ENCODE measurements around the gene NDUFB4.
"Not testable (repeated sequence)": the region's sequence is repeated elsewhere in the genome, so short reads cannot be mapped to it uniquely, and the experiment has no call there.

Gene NDUFB4

DNA sequence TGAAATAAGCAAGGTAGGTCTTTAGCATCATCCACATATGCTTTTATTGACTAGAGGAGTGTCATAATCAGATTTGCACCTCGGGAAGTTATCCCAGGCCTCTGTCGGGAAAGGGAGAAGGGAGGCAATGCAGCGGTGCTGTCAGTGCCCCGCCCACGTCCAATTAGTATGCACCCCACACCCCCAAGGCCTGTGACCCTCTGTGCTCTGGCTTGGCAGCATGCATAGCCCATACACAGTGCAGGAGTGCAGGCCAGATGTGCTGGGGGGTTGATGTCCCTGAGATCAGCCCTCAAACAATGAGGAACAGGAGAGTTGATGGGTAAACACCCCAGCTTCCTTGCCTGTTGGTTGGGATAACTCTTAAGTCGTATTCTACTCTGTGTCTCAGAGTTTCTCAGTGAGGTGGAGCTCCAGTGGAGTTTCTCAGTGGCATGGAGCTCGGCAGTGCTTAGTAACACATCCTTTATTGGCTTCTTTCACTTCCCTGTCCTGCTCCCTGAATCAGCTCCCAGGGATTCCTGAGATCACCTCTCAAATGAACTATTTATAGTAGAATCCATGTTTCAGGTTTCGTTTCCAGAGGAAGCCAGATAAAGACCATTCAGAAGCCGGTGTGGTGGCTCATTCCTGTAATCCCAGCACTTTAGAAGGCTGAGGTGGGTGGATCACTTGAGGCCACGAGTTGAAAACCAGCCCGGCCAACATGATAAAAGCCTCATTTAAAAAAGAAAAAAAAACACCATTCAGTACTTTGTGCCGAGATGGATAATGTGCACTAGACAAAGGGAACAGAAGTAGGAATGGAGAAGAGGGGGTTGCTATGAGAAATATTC lies 26.7 kb upstream of the NDUFB4 start:
- peak; percentile 36 for DNase-seq (ENCODE audit: low read depth, low spot score)

- DNase-seq (ENCODE audit: low read depth, low spot score) = no peak
Observed at GRCh38 chr3:120572027-120572426, 24.1 kb upstream of the NDUFB4 start.

DNA sequence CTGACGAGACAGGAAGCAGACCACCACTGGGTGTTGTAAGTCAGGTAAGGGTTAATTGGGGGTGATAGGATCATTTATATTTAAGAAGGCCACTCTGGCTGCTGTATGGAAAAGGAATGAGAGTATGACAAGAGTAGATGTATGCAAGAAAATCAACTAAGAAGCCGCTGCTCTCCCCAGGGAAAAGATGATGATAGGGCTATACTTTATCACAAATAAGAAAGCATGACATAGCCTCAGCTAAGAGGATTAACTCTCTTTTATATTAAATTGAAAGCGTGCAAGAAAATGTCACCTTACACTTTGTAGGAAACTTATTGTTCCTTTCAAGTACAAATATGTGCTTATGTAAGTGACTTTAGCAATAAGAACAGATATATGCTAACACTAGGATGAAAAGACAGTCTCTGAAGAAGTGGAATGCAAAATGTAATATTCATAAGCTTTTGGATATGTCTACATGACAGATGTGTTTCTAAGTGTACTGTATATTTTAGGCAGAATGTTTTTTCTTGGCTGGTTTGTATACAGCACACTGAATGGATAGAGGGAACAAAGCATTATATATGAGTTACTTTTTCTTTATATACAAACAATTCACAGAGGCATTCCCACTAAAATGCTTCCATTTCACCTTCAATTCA lies 8.7 kb upstream of the NDUFB4 start:
- no peak for DNase-seq (ENCODE audit: low read depth, low spot score)

GRCh38 chr3:120595788-120596115 lies 384 bp upstream of the NDUFB4 start:
- no peak for DNase-seq (ENCODE audit: low read depth, low spot score)

DNA sequence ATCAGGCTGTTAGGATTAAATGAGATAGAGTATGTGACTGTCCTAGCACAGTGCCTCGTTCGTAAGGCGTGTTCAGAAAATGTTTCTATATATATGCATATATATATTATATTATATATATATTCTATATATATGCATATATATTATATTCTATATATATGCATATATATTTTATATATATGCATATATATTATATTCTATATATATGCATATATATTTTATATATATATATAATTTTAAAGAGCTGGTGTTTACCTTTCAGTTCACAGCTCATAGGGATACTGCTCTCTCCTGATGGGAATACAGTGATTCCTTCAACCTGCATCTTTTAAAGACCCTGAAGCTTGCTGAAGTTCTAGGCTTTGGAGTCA lies 702 bp downstream of the NDUFB4 start:
- no peak for DNase-seq (ENCODE audit: low read depth, low spot score)

DNA sequence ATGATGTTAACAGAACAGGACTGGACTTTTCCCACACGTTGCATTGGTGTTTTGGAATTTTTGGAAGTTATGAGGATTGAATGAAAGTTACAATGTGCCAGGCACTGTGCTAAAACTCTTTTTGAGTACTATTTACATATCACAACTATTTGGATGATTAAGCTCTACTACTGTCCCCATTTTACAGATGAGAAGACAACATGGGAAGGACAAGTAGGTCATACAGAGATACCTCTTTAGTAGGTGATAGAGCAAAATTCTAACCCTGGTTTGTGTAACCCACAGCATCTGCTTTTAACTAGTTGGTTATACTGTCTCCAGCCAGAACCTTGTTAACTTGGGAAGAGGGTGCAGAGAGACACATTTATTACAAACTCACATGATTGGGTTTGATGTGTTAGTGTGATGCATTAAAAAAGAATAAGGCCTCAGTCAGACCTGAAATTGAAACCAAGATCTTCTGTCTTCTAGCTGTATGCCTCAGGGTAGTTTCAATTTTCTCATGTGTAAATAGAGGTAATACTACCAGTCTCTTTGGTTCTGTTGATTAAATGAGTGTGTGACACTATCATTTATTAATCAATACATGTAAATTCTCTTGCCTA lies 1.4 kb downstream of the NDUFB4 start:
- no peak for DNase-seq (ENCODE audit: low read depth, low spot score)

DNA sequence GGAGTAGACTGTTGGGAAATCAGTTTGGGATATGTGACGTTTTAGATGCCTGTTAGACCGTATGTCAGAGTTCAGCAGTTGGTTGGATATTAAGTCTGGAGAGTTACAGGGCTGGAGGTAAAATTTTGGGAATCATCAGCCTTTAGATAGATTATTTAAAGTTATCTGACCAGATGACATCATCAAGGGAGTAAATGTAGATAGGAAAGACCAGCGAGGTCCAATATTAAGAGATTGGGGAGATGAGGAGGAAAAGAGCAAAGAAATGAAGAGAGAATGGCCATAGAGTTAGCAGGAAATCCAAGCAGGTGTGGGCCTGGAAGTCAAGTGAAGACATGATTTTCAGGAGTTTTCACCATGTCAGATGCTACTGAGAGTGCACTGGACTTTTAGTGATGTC lies 3.1 kb downstream of the NDUFB4 start:
- no peak for DNase-seq (ENCODE audit: low read depth, low spot score)

DNA sequence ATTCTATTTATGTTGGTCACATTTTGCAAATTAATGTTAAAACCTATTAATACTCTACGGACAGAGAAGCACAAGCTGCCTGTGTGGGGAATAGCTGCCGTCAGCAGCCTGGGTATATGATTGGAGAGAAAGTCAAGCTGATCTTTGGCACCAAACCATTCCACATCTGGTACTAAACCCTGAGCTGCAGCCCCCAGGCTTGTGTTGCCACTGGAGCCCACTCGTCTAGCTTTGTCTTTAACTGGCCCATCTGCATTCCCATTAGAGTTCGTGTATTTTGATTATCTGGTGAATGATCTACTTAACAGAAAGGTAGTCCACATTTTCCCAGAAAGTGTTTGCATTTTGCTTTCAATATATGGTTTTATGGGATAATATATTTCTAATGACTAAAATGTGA lies 5.4 kb downstream of the NDUFB4 start:
- no peak for DNase-seq (ENCODE audit: low read depth, low spot score)

GRCh38 chr3:120602682-120603081 lies 6.5 kb downstream of the NDUFB4 start:
- no peak for DNase-seq (ENCODE audit: low read depth, low spot score)

DNA sequence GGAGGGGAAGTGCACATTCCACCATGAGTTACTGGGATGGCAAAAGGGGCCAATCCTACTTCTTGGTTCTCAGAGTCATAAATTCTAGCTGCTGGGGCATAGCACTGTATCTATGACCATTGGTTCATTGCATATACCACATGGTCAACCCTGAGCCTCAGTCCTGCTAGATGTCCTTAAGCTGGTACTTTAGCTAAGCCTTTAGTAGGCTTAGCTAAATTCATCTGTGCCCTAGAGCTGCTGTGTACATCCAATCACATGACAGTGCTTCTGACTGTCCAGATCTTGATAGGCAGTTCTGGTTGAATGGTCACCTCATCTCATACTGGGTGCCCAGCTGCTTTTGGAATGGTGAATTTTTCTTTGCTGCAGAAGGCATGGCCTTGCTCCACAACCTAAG lies 8.2 kb downstream of the NDUFB4 start:
- DNase-seq (ENCODE audit: low read depth, low spot score) = no peak

DNA sequence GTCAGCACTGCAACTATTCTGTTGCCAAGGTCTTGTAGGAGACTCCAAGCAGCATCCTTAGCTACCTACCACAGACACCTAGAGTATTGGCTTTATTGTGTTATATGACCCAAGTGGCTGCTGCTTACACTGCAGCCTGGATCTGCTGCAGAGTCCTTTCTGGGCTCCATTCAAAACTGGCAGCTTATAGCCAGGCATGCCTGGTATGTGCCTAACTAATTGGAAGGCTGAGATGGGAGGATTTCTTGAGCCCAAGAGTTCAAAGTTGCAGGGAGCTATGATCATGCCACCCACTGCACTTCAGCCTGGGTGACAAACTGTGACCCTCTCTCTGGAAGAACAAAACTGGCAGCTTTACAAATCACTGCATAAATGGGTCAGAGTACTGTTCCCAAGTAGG lies 8.6 kb downstream of the NDUFB4 start:
- peak; percentile 15 for DNase-seq (ENCODE audit: low read depth, low spot score)

DNA sequence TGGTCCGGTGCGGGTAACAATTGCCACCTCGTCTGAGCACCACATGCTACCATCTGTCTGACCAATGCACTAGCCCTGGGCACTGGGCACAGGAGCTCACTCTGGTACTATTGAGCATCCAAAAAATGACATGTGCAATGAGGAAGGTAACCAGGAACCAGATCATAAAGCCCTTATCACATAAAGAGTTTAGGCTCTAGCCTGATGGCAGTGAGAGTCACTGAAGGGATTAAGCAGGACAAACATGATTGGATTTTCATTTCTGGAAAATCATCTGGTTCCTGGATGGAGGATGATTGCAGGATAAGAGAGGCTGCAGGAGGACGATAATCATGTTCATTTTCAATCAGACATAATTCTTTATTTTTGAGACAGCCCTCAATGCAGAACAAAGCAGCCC lies 12.4 kb downstream of the NDUFB4 start:
- no peak for DNase-seq (ENCODE audit: low read depth, low spot score)

DNA sequence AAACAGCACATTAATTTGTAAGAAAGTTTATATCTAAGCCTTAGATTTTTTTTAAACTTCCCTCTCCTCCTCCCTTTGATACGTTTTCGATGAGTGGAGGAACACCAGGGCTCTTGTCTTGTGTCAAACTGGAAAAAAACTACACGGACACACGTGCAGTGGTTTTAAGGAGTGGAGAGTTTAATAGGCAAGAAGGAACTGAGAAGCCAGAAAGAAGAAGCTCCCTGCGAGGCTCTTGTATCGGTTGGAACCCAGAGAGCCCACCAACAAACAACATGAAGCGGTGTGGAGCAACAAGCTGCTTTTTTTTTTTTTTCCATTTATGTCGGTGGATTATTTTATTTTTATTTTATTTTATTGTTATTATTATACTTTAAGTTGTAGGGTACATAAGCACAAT lies 18.6 kb downstream of the NDUFB4 start:
- no peak for DNase-seq (ENCODE audit: low read depth, low spot score)

GRCh38 chr3:120615847-120616609 lies 19.9 kb downstream of the NDUFB4 start:
- peak; percentile 78 for DNase-seq (ENCODE audit: low read depth, low spot score)

DNA sequence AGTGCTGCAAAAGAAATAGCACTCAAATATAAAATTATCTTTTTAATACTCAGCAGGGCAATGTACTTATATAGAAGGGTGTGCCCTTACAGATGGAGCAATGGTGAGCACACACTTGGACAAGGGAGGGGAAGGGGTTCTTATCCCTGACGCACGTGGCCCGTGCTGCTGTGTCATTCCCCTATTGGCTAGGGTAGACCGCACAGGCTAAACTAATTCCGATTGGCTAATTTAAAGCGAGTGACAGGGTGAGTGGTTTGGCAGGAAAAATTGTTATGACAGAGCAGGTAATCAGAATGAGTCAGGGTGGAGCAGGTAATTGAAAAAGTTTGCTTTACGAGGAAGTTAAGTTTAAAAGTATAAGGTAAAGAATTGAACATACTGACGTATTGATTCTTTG lies 20.6 kb downstream of the NDUFB4 start:
- not testable (repeated sequence) for DNase-seq (ENCODE audit: low read depth, low spot score)

DNA sequence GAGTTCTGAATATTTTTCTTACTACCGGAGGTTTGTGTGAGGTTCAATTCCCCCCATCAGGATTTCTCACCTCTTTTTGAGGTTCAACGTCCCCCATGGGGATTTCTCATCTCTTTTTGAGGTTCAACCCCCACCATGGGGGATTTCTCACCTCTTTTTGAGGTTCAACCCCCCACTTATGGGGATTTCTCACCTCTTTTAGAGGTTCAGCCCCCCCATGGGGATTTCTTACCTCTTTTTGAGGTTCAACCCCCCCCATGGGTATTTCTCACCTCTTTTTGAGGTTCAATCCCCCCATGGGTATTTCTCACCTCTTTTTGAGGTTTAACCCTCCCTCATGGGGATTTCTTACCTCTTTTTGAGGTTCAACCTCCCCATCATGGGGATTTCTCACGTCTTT lies 26.3 kb downstream of the NDUFB4 start:
- no peak for DNase-seq (ENCODE audit: low read depth, low spot score)

GRCh38 chr3:120622870-120623726 lies 27.0 kb downstream of the NDUFB4 start:
- no peak for DNase-seq (ENCODE audit: low read depth, low spot score)

GRCh38 chr3:120623727-120624093 lies 27.6 kb downstream of the NDUFB4 start:
- DNase-seq (ENCODE audit: low read depth, low spot score) = no peak

DNA sequence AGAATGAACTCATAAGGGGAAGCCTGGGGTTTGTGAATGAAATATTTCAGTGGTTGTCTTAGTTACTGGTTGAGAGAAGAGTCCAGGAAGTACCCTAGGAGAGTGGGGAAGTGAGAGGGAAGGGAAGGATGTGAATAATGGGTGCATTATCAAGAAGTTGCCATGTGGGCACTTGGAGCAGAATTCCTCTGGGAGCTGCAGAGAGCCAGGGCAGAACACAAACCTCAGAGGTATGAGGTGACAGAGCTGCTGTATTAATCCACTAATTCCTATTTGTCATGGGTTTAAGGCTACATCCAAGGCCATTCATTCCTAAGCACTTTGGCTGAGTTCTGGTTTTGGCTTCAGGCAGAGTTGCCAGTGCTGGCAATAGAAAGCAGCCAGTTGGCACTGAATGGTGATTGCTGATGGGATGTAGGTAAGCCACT lies 29.0 kb downstream of the NDUFB4 start:
- peak; percentile 6 for DNase-seq (ENCODE audit: low read depth, low spot score)

GRCh38 chr3:120634539-120634938 lies 38.4 kb downstream of the NDUFB4 start:
- peak; percentile 11 for DNase-seq (ENCODE audit: low read depth, low spot score)

DNA sequence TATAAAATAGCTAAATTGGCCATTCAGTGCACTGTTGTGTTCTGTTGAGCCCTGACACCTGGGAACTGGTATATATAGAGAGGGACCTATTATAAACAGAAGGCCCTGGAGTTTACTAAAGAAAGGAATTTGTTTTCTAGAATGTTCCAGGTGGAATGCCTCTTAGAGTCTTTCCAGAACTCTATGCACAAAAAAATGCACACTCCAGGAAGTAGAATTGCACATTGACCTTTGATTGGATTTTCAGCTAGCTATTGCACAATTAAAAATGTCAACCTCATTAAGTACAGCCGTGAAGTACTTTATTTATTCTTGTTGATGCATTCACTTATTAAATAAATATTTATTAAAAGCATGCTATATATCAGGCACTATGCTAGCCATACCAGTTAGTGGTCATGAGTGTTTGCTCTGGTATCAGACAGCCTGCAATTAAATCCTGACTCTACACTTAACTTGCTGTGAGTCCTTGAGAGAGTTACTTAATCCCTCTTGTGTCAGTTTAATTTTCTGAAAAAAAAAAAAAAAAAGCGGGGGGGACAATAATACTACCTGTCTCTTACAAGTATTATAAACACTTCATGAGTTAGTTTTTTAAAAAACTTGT lies 40.8 kb downstream of the NDUFB4 start:
- DNase-seq (ENCODE audit: low read depth, low spot score) = no peak
